B cell (primary cell): ENCODE data around the gene S100A7.

ENCODE experiments used
- CTCF ChIP-seq: fragments of 200-600 bp; IDR thresholded peaks from one replicate; pipeline ENCODE4 v1.8.0; 2022; ENCODE audit warnings: antibody characterized with exemption, mild to moderate bottlenecking
- EZH2 ChIP-seq: IDR thresholded peaks from 2 replicates; pipeline ENCODE4 v1.6.1; 2012; ENCODE audit warnings: borderline replicate concordance, low read depth, mild to moderate bottlenecking, moderate library complexity, low read length; ENCODE audit not compliant: insufficient read depth, poor library complexity, severe bottlenecking

GRCh38 chr1:153478692-153479618 is 18.5 kb upstream of the S100A7 start:
- no peak for TF ChIP-seq CTCF
- TF ChIP-seq EZH2, result no peak
